AG09319 (cell line): ENCODE data around the gene ZNF750.

ENCODE experiments used
- DNase-seq: peaks from one replicate; pipeline ENCODE4 v3.0.0-alpha.2; 2010; ENCODE audit warnings: low read depth; ENCODE audit errors: extremely low read depth
- CTCF ChIP-seq: IDR thresholded peaks from 2 replicates; pipeline ENCODE4 v1.5.1; 2011; ENCODE audit warnings: low read depth, mild to moderate bottlenecking, inconsistent platforms, low read length, moderate library complexity

ZNF750 gene

GRCh38 chr17:82822281-82822680 is 17.5 kb downstream of the ZNF750 start:
- DNase-seq = no peak
- no peak for TF ChIP-seq CTCF

DNA sequence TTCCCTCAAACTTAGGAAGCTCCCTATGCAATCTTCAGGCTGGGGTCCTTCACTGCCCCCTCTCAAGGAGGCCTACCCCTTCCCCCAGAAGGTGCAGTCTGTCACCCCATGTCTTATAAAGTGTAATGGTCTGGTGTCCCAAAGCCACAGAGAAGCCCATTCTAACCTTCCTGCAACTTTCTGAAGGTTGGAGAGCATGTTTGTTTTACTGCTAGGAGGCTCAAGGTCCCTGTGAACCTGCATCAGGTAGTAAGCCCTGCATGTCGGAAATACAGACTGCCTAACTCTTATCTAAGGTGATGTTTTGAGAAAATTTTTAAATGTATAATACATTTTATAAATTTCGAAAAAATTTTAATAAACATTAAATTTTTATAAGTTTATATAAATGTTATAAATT is 18.3 kb downstream of the ZNF750 start:
- DNase-seq = no peak
- no peak for TF ChIP-seq CTCF

GRCh38 chr17:82820278-82821251 is 19.3 kb downstream of the ZNF750 start:
- TF ChIP-seq CTCF = no peak
- no peak for DNase-seq

DNA sequence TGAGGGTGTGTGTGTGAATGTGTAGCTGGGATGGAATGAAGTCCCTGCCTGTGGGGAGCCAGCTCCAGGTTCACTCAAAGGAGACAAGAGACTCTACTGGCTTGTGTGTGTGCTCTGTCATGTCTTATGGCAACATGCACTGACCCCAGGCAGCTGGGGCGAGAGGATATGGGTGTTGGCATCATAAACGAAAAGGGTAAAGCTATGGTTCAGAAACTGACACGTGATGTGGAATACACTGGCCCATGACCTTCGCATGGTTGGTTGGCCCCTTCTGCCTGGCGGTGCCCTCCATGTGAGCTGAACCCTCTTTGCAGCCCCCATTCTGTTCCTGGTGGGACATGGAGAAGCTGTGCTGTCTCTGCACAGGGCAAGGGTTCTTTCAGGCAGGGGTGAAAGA is 21.9 kb downstream of the ZNF750 start:
- no peak for TF ChIP-seq CTCF
- DNase-seq = no peak

GRCh38 chr17:82816358-82816757 is 23.5 kb downstream of the ZNF750 start:
- no peak for DNase-seq
- TF ChIP-seq CTCF = no peak

DNA sequence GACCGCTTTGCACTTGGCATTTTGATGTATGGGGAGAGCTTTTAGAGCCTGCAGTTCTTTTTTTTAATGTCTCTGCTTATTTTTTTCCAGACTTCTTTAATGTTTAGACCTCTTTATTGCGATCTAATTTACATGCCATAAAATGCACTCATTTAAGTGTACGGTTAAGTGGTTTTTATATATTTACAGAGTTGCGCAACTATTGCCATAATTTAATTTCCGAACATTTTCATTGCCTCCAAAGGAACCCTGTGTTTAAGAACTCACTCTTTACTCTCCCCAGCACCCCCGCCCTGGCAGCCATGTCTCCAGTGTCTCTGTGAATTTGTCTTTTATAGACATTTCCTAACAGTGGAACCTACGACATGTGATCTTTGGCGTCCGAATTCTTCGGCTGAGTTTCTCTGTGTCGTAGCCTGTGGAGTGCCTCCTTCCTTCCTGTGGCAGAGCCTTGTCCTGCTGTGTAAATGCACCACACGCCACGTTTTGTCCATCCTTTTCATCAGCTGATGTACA is 24.0 kb downstream of the ZNF750 start:
- TF ChIP-seq CTCF = no peak
- DNase-seq = no peak

- no peak for TF ChIP-seq CTCF
- no peak for DNase-seq
Observed at GRCh38 chr17:82815354-82815753, 24.5 kb downstream of the ZNF750 start.
